Measurements from ENCODE around the gene CXCL5. TPM values are rescaled to one million over a fixed set of nuclear protein-coding genes. Genes with fewer than 3 reads are reported as not detected.

CXCL5 gene
- polyA plus RNA-seq, 1 of the 3 experiments (the other 2 are of a cell fraction): 0.02 TPM

GRCh38 chr4:74015126-74015780 lies 16.8 kb upstream of the CXCL5 start:
- TF ChIP-seq ZBTB33 (IDR thresholded peaks at IDR 0.05; ENCODE audit: borderline replicate concordance, low read depth): no peak
- no peak for TF ChIP-seq CHD2 (IDR thresholded peaks at IDR 0.05; ENCODE audit: low read length, partially characterized antibody)
- no peak for TF ChIP-seq REST (IDR thresholded peaks at IDR 0.05; ENCODE audit: low read depth, low read length)
- no peak for TF ChIP-seq EP300 (IDR thresholded peaks at IDR 0.05; ENCODE audit: borderline replicate concordance in 1 of 2, low read depth in 1 of 2, low read length in 1 of 2)
- TF ChIP-seq EZH2phosphoT487 (IDR thresholded peaks at IDR 0.05; ENCODE audit: borderline replicate concordance, low read depth): no peak
- no peak for TF ChIP-seq RAD21 (IDR thresholded peaks at IDR 0.05; ENCODE audit: low read length)
- TF ChIP-seq SMC3 (IDR thresholded peaks at IDR 0.05; ENCODE audit: low read depth, low read length): no peak
- no peak for TF ChIP-seq PBX3 (IDR thresholded peaks at IDR 0.05)
- TF ChIP-seq TAF1 (IDR thresholded peaks at IDR 0.05; ENCODE audit: borderline replicate concordance, low read depth, low read length): no peak
- no peak for TF ChIP-seq GATA2 (CRISPR knock-in tag; IDR thresholded peaks at IDR 0.05)
- Histone ChIP-seq H3K4me2 (no peak overlapping the region), H3K27ac (ENCODE audit: low read depth in 2 of 2, low read length in 1 of 2) (no peak overlapping the region), H3K9me3 (no peaks in the 10 kb centered on the region), H3K4me1 (ENCODE audit: control insufficient read depth in 1 of 2, insufficient read depth in 2 of 2, low read depth in 1 of 2, low read length in 1 of 2) (no peaks in the 10 kb centered on the region), H3F3A (replicated peaks; ENCODE audit: insufficient read depth) (no peaks in the 10 kb centered on the region), H3K27me3 (ENCODE audit: insufficient read depth) (no peaks in the 10 kb centered on the region), H3K36me3 (replicated peaks in 1 of 2; ENCODE audit: control insufficient read depth in 1 of 2, insufficient read depth in 2 of 2, low read length in 1 of 2) (no peaks in the 10 kb centered on the region), H2AFZ (ENCODE audit: low read depth) (no peak overlapping the region), H4K20me1 (ENCODE audit: insufficient read depth) (no peaks in the 10 kb centered on the region), H3K4me3 (ENCODE audit: low read depth in 2 of 2, low read length in 1 of 2) (no peak overlapping the region), H3K79me2 (ENCODE audit: insufficient read depth) (no peaks in the 10 kb centered on the region), H3K9me2 (no peaks in the 10 kb centered on the region), H3K9ac (no peak overlapping the region)
- ChIA-PET POLR2A (no interaction called here), CTCF (interaction anchor here (0.7 kb wide), 1 partner anchor 26 kb away, joined by 4 read pairs; no protein-coding TSS in a partner anchor)
- WGBS (ENCODE audit: low lambda C conversion rate): 7% methylated on average over 3 of the region's 3 CpGs
- no peak for DNase-seq

All from SK-N-SH (cell line).